Activated B cell treated with CpG ODN at 0.5 μM for 24 hours (primary cell): ENCODE results near the gene NXNL2. TPM values are rescaled to one million over a fixed set of nuclear protein-coding genes. Genes with fewer than 3 reads are reported as not detected.

Source experiments
- ATAC-seq: fragments of 200-7000 bp; cut with Tn5 transposase; one replicate; pipeline ENCODE4 v1.10.0; 2021; ENCODE audit warnings: low read depth, mild to moderate bottlenecking, moderate library complexity
- CTCF ChIA-PET: fragments of 350-600 bp; sonication (Branson Sonifier 250); formaldehyde crosslinking; loops from one replicate; lab custom pipeline; 2021; ENCODE audit warnings: antibody characterized with exemption; lab: Charles Lee
- POLR2A ChIA-PET: fragments of 350-600 bp; sonication (Branson Sonifier 250); formaldehyde crosslinking; loops from one replicate; lab custom pipeline; 2021; ENCODE audit warnings: antibody characterized with exemption; lab: Charles Lee
- DNase-seq: peaks from one replicate; pipeline ENCODE4 v3.0.0; 2022
- H3K27ac Mint-ChIP-seq: one replicate; pipeline ENCODE4 v1.8.0; 2020; ENCODE audit warnings: mixed read lengths
- H3K27me3 Mint-ChIP-seq: one replicate; pipeline ENCODE4 v1.8.0; 2021; ENCODE audit warnings: mixed read lengths
- H3K36me3 Mint-ChIP-seq: one replicate; pipeline ENCODE4 v1.8.0; 2021; ENCODE audit warnings: low read depth, mixed read lengths
- H3K4me1 Mint-ChIP-seq: one replicate; pipeline ENCODE4 v1.8.0; 2021; ENCODE audit warnings: mixed read lengths
- H3K4me3 Mint-ChIP-seq: one replicate; pipeline ENCODE4 v1.8.0; 2020; ENCODE audit warnings: mild to moderate bottlenecking, mixed read lengths
- H3K9me3 Mint-ChIP-seq: one replicate; pipeline ENCODE4 v1.8.0; 2020; ENCODE audit warnings: mixed read lengths
- CTCF ChIP-seq: fragments of 200-600 bp; IDR thresholded peaks from one replicate; pipeline ENCODE4 v1.8.0; 2022; ENCODE audit warnings: antibody characterized with exemption, mild to moderate bottlenecking
- intact Hi-C: fragments of 100-400 bp; cut with micrococcal nuclease; formaldehyde crosslinking; loops from one replicate; pipeline ENCODE4 v1.15.1; 2024
- total RNA-seq: library from RNA; stranded (reverse); gene quantifications from 2 replicates; pipeline ENCODE4 v1.2.3, GENCODE V29; 2022

NXNL2 gene
- total RNA-seq, 1 donor from 2014 or later: not detected

- Mint-ChIP-seq H3K9me3 (no peaks in the 10 kb centered on the region), H3K4me1 (peaks cover 5% of the 10 kb centered on the region), H3K27me3 (peaks cover 19% of the 10 kb centered on the region), H3K4me3 (peak overlapping the region; percentile 50), H3K27ac (no peak overlapping the region), H3K36me3 (no peaks in the 10 kb centered on the region)
- CTCF ChIA-PET: interaction anchor here (1.0 to 1.7 kb wide), 4 partner anchors 25 to 628 kb away, joined by 3 to 5 read pairs (median 4); no protein-coding TSS in a partner anchor
- intact Hi-C loops: loop anchor here (5.0 kb wide), 1 partner anchor 424 kb away; no protein-coding TSS in a partner anchor
- POLR2A ChIA-PET: no interaction called here
- ATAC-seq: peak; percentile 54
- TF ChIP-seq CTCF: peak; percentile 93
- DNase-seq: peak; percentile 57
These were observed 43.4 kb downstream of the NXNL2 start for GRCh38 chr9:88578121-88579049.

GRCh38 chr9:88579050-88579715 is 44.2 kb downstream of the NXNL2 start:
- peaks cover 13% of the 10 kb centered on the region for H3K4me1 Mint-ChIP-seq
- H3K36me3 Mint-ChIP-seq: no peaks in the 10 kb centered on the region
- DNase-seq: no peak
- H3K27me3 Mint-ChIP-seq: peaks cover 22% of the 10 kb centered on the region
- no peak overlapping the region for H3K27ac Mint-ChIP-seq
- no peak overlapping the region for H3K4me3 Mint-ChIP-seq
- no peak for TF ChIP-seq CTCF
- ChIA-PET POLR2A (no interaction called here), CTCF (interaction anchor here (1.0 to 1.7 kb wide), 5 partner anchors 24 to 629 kb away, joined by 3 to 5 read pairs (median 4); no protein-coding TSS in a partner anchor)
- ATAC-seq: no peak
- intact Hi-C loops: loop anchor here (5.0 kb wide), 1 partner anchor 423 kb away; no protein-coding TSS in a partner anchor
- H3K9me3 Mint-ChIP-seq: no peaks in the 10 kb centered on the region

- CTCF ChIA-PET: interaction anchor here (1.7 kb wide), 1 partner anchor 629 kb away, joined by 5 read pairs; no protein-coding TSS in a partner anchor
- Mint-ChIP-seq H3K4me3 (no peak overlapping the region), H3K9me3 (no peaks in the 10 kb centered on the region), H3K36me3 (no peaks in the 10 kb centered on the region), H3K27ac (no peak overlapping the region), H3K27me3 (peaks cover 13% of the 10 kb centered on the region), H3K4me1 (peaks cover 19% of the 10 kb centered on the region)
- ATAC-seq (no peak), DNase-seq (no peak)
- intact Hi-C loops: no loop called here
- POLR2A ChIA-PET: no interaction called here
- TF ChIP-seq CTCF: no peak
These were observed 46.0 kb downstream of the NXNL2 start for GRCh38 chr9:88580961-88581360.

GRCh38 chr9:88583901-88584596 is 49.1 kb downstream of the NXNL2 start:
- ATAC-seq (no peak), DNase-seq (no peak)
- H3K4me3 Mint-ChIP-seq: no peak overlapping the region
- no peaks in the 10 kb centered on the region for H3K36me3 Mint-ChIP-seq
- intact Hi-C loops: no loop called here
- ChIA-PET POLR2A (no interaction called here), CTCF (no interaction called here)
- peaks cover 14% of the 10 kb centered on the region for H3K4me1 Mint-ChIP-seq
- H3K27ac Mint-ChIP-seq: no peak overlapping the region
- H3K9me3 Mint-ChIP-seq: no peaks in the 10 kb centered on the region
- TF ChIP-seq CTCF: no peak
- peaks cover 11% of the 10 kb centered on the region for H3K27me3 Mint-ChIP-seq
